KOPT-K1 (cell line): ENCODE results near the gene OSBPL2.

Source experiments
- H3K27ac ChIP-seq: fragments of 200-600 bp; sonication (generic); 2 replicates; pipeline ENCODE4 v1.5.1; 2016; ENCODE audit warnings: antibody characterized with exemption, mild to moderate bottlenecking, low read depth, low read length; ENCODE audit not compliant: poor library complexity, severe bottlenecking
- H3K36me3 ChIP-seq: fragments of 200-600 bp; sonication (generic); 2 replicates; pipeline ENCODE4 v1.5.1; 2017; ENCODE audit warnings: antibody characterized with exemption, mild to moderate bottlenecking, low read length, moderate library complexity; ENCODE audit not compliant: insufficient read depth
- H3K9me3 ChIP-seq: fragments of 200-600 bp; sonication (generic); 2 replicates; pipeline ENCODE4 v1.5.1; 2017; ENCODE audit warnings: antibody characterized with exemption, low read length, mild to moderate bottlenecking; ENCODE audit not compliant: insufficient read depth, poor library complexity, severe bottlenecking

The OSBPL2 gene

GRCh38 chr20:62266340-62266739 lies 28.0 kb downstream of the OSBPL2 start:
- no peak overlapping the region for H3K27ac ChIP-seq
- H3K9me3 ChIP-seq, result no peaks in the 10 kb centered on the region
- peaks cover 21% of the 10 kb centered on the region for H3K36me3 ChIP-seq

GRCh38 chr20:62266851-62267250 lies 28.5 kb downstream of the OSBPL2 start:
- peaks cover 21% of the 10 kb centered on the region for H3K36me3 ChIP-seq
- no peaks in the 10 kb centered on the region for H3K9me3 ChIP-seq
- no peak overlapping the region for H3K27ac ChIP-seq

GRCh38 chr20:62267543-62267942 lies 29.2 kb downstream of the OSBPL2 start:
- Histone ChIP-seq H3K9me3 (no peaks in the 10 kb centered on the region), H3K36me3 (peaks cover 28% of the 10 kb centered on the region), H3K27ac (no peak overlapping the region)

DNA sequence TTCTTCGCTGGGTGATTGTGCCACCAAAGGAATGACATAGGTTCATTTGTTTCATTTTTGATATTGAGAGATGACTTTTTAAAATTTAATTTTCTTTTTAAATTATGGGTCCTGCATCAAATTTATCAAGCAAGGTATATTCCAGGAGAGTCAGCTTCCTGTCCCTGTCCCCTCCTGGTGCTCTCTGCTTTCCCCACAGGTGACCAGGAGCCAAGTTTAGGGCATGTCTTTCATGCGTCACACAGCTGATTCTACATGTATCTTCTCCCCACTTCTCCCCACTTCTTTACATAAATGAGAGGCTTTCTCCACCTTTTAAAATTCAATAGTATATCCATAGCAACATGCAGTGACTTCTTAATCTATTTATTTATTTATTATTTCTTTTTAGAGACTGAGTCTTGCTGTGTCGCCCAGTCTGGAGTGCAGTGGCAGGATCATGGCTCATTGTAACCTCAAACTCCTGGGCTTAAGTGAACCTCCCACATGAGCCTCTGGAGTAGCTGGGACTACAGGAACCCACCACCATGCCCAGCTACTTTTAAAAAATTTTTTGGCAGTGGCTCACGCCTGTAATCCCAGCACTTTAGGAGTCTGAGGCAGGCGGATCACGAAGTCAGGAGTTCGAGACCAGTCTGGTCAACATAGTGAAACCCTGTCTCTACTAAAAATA lies 30.0 kb downstream of the OSBPL2 start:
- no peak overlapping the region for H3K27ac ChIP-seq

DNA sequence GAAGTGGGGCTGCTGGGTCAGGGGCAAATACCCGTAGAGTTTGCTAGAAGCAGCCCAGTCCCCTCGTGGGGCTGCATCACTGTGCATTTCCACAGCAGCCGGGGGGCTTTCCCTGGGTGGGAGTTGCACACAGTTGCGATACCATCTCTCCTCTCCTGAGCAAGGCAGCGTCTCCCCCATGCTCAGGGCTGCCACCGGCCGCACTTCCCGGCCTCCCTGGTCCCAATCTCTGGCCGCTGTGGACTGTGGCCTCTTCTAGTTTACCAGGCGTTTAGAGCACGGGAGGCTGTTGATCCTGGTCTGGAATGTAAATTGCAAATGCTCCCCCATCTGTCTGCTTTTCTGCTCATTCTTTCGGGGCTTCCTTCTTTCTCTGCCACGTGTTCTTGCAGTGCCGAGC lies 31.1 kb downstream of the OSBPL2 start:
- Histone ChIP-seq H3K36me3 (peaks cover 37% of the 10 kb centered on the region), H3K9me3 (no peaks in the 10 kb centered on the region), H3K27ac (no peak overlapping the region)

More for the DNA sequence above, 30.0 kb downstream of the OSBPL2 start:
- Histone ChIP-seq H3K36me3 (peaks cover 35% of the 10 kb centered on the region), H3K9me3 (no peaks in the 10 kb centered on the region)

DNA sequence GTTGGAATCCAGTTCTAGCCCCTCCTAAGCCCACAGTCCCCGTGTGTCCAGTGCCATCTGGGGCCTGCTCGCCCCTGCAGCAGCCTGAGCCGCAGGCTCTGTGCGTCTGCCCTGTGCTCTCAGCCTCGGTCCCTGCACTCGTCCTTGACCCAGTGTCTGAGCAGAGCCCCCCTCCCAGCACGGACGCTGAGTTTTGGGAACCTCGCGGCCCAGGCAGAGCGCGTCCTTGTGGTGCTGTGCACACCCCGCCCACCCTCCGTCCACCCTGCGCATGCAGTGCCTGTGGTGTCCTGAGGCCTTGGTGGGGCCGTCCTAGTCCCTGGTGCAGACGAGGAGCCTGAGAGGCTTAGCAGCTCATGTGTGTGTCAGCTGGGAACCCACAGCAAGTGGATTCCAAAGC lies 31.6 kb downstream of the OSBPL2 start:
- no peaks in the 10 kb centered on the region for H3K9me3 ChIP-seq
- H3K27ac ChIP-seq, result no peak overlapping the region
- peaks cover 32% of the 10 kb centered on the region for H3K36me3 ChIP-seq

DNA sequence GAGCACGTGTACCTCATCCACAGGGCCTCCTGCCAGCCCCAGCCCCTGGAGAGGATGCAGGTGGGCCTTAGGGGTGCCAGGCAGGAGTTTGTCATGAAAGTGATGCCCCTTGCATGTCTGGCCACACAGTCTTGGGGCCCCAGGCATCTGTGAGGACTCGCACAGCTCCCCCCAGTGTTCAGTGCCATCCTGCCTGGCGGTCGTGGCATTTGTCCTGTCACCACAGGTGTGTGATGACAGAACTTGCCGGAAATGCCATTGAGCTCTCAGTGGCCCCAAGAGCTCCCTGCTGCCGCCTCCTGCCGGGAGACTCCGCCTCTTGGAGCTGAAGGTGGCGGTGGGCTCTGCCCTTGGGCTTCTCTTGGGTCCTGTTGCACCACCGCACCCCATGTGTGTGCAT lies 33.9 kb downstream of the OSBPL2 start:
- H3K9me3 ChIP-seq, result no peaks in the 10 kb centered on the region
- no peak overlapping the region for H3K27ac ChIP-seq
- peaks cover 21% of the 10 kb centered on the region; the same call in 1 of the 2 replicates for H3K36me3 ChIP-seq

GRCh38 chr20:62273416-62273815 lies 35.1 kb downstream of the OSBPL2 start:
- Histone ChIP-seq H3K27ac (no peak overlapping the region), H3K36me3 (peaks cover 21% of the 10 kb centered on the region; the same call in 1 of the 2 replicates), H3K9me3 (no peaks in the 10 kb centered on the region)

DNA sequence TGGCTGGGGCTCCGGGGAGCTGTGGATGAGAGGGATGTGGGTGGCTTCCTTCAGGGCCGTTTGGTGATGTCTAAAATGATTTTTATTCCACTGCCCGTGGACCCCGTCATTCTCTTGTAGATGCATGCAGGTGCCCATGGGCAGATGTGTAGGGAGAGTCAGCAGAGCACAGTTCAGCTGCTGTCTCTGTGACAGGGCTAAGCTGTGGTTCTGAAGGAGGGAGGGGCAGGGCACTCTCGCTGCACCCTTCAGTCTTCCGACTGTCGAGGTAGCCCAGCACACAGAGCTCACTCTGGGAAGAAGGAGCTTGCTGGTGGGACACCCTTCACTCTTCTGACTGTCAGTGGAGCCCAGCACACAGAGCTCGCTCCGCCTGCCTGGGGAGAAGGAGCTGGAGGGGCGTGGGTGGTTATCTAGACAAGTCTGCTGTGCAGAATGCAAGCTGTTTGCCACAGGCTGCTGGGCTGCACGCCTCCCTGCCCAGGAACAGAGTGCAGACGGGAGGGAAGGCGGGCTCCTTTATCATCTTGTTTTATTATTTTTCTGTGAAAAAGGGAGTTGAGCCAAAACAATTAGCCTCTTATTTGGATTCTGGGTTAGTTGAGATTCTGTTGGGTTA lies 36.1 kb downstream of the OSBPL2 start:
- no peak overlapping the region for H3K27ac ChIP-seq
- H3K36me3 ChIP-seq, result peaks cover 25% of the 10 kb centered on the region; the same call in 1 of the 2 replicates
- H3K9me3 ChIP-seq, result no peaks in the 10 kb centered on the region

DNA sequence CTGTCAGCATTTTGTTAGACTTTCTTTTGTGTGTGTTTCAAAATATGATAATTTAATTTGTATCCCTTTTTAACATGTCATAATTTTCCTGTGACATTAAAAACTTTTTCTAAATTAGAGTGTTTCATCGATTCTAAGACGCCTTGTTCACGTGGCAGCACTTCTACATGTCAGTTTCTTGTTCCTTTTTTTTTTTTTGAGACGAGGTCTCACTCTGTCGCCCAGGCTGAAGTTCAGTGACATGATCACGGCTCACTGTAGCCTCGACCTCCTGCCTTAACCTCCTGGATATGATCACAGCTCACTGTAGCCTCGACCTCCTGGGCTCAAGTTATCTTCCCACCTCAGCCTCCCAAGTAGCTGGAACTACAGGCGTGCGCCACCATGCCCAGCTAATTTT lies 36.9 kb downstream of the OSBPL2 start:
- peaks cover 33% of the 10 kb centered on the region for H3K36me3 ChIP-seq
- H3K9me3 ChIP-seq, result no peaks in the 10 kb centered on the region
- no peak overlapping the region for H3K27ac ChIP-seq

GRCh38 chr20:62276439-62276838 lies 38.1 kb downstream of the OSBPL2 start:
- H3K27ac ChIP-seq, result no peak overlapping the region
- H3K9me3 ChIP-seq, result no peaks in the 10 kb centered on the region
- peaks cover 45% of the 10 kb centered on the region for H3K36me3 ChIP-seq

DNA sequence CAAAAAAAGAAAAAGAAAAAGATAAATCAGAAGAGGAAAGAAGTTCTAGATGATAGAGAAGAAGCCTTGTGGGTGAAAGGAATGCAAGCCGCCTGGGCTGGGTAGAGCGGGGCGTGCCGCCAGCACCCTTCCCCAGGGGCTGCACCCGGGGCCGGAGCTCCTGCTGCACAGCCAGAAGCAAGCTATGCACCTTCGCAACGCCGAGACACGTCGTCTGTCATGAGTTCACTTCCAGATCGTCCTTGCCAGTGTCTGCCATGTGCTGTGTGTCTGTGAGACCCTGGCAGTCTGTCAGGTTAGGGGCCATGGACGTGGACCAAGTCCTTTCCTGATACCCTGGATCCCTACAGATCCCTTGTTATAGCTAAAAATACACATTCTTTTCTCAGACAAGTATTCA lies 38.9 kb downstream of the OSBPL2 start:
- Histone ChIP-seq H3K9me3 (no peaks in the 10 kb centered on the region), H3K36me3 (peaks cover 49% of the 10 kb centered on the region), H3K27ac (no peak overlapping the region)

DNA sequence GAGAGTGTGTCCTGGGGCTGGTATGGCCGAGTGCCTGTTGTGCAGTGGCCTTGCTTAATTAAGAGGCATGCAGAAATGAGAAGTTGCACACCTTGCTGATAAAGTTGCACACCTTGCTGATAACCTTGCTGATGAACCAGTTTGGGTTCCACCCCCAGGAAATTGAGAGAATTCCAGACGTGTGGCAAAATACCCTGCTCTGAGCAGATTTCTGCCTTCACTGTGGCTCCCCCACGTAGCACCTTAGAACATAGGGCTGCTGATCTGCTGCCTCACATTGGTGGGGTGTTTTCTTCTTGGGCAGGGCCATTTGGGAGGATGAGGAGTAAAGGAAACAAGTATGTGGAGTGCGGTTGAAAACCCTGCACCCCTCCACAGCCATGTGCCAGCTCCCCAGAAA lies 42.0 kb downstream of the OSBPL2 start:
- no peaks in the 10 kb centered on the region for H3K9me3 ChIP-seq
- no peak overlapping the region for H3K27ac ChIP-seq
- H3K36me3 ChIP-seq, result peaks cover 38% of the 10 kb centered on the region

DNA sequence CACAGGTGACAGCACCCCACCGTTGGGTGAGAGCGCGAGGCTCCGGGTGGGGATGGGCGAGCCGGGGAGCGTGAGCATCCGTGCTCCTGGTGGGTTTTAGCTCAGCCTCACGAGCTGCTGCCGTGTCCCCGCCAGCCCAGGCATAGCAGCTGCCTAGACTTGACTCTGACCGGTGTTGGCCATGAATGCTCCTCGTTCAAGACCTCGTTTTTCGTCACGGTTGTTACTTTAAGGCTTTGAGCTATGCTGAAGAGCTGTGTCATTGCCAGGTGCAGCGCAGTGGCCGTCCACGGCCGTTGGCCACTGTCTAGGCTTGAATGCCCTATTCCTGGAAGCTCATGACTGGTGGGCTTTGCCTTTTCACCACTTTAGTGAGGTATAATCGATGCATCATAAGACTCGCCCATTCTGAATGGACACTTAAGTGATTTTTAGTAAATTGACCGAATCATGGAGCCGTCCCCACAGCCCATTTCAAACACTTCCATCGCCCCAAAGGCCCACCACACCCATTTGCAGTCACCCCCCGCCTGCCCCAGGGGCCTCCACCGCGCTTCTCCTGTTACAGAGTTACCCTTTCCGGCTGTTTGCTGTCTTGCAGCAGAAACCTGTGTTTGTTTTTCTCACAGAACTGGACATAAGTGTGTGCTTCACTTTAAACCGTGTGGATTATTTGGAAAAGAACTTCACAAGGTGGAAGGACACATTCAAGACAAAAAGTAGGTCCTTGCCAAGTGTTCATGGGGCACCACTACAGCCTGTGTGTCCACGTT lies 43.0 kb downstream of the OSBPL2 start:
- H3K36me3 ChIP-seq, result peaks cover 45% of the 10 kb centered on the region
- no peak overlapping the region for H3K27ac ChIP-seq
- no peaks in the 10 kb centered on the region for H3K9me3 ChIP-seq

- Histone ChIP-seq H3K27ac (no peak overlapping the region), H3K9me3 (no peaks in the 10 kb centered on the region), H3K36me3 (peaks cover 50% of the 10 kb centered on the region)
Observed at GRCh38 chr20:62282103-62282502, 43.8 kb downstream of the OSBPL2 start.
